NB4 (cell line): ENCODE measurements around the gene CORIN.

Experiments
- MYC ChIP-seq: IDR thresholded peaks from 2 replicates; pipeline ENCODE4 v1.6.1; 2011; ENCODE audit warnings: low read depth, low read length
- POLR2A ChIP-seq: IDR thresholded peaks from 2 replicates; pipeline ENCODE4 v1.6.1; 2011; ENCODE audit warnings: mild to moderate bottlenecking; ENCODE audit not compliant: insufficient read length; ENCODE audit errors: extremely low read depth
- TF ChIP-seq, protein P1 (sequence below): IDR thresholded peaks from one replicate; pipeline ENCODE4 v1.5.1; 2012; ENCODE audit warnings: low read depth, low read length
- TF ChIP-seq, protein P2 (sequence below): IDR thresholded peaks from 2 replicates; pipeline ENCODE4 v1.6.1; 2011; ENCODE audit warnings: low read depth, low read length

DNA sequence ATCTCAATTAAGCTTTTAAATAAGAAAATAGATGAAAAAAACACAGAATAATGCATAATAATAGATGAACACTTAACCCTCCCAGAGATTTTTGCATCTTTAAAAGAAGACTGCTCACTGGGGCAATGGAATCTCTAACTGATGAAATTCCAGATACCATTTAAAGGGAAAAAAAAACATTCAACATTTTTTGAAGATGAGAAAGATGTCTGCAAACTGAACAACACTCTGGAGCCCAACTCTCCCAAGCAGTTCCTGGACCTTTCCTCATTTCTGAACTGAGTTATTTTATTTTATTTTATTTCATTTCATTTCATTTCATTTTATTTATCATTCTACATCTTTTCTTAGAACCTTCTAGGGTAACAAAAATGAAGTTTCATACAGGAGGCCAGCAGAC lies 90.7 kb downstream of the CORIN start:
- TF ChIP-seq, protein P1, sequence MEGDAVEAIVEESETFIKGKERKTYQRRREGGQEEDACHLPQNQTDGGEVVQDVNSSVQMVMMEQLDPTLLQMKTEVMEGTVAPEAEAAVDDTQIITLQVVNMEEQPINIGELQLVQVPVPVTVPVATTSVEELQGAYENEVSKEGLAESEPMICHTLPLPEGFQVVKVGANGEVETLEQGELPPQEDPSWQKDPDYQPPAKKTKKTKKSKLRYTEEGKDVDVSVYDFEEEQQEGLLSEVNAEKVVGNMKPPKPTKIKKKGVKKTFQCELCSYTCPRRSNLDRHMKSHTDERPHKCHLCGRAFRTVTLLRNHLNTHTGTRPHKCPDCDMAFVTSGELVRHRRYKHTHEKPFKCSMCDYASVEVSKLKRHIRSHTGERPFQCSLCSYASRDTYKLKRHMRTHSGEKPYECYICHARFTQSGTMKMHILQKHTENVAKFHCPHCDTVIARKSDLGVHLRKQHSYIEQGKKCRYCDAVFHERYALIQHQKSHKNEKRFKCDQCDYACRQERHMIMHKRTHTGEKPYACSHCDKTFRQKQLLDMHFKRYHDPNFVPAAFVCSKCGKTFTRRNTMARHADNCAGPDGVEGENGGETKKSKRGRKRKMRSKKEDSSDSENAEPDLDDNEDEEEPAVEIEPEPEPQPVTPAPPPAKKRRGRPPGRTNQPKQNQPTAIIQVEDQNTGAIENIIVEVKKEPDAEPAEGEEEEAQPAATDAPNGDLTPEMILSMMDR, result no peak
- TF ChIP-seq POLR2A (no peak), MYC (no peak)
- TF ChIP-seq, protein P2, sequence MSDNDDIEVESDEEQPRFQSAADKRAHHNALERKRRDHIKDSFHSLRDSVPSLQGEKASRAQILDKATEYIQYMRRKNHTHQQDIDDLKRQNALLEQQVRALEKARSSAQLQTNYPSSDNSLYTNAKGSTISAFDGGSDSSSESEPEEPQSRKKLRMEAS, result no peak
